Astrocyte (in vitro differentiated cells and primary cell): ENCODE measurements around the gene RABL2A. TPM values are rescaled to one million over a fixed set of nuclear protein-coding genes. Genes with fewer than 3 reads are reported as not detected.
"Not testable (repeated sequence)": the region's sequence is repeated elsewhere in the genome, so short reads cannot be mapped to it uniquely, and the experiment has no call there.

Source experiments
- DNase-seq: peaks from one replicate; pipeline ENCODE4 v3.0.0-alpha.2; 2010; ENCODE audit warnings: low read depth
- FAIRE-seq: peaks from 2 replicates; lab custom pipeline; 2011; peaks lifted over from hg19 to GRCh38; lab: Jason Lieb, UNC
- H2AFZ ChIP-seq: 2 replicates; pipeline ENCODE4 v1.6.0; 2012; ENCODE audit warnings: low read depth, low read length, inconsistent platforms
- H3K27ac ChIP-seq: 2 replicates; pipeline ENCODE4 v1.5.1; 2011; ENCODE audit warnings: low read depth, low read length, inconsistent platforms
- H3K27me3 ChIP-seq: 2 replicates; pipeline ENCODE4 v1.6.0; 2011; ENCODE audit warnings: low read length, inconsistent platforms; ENCODE audit not compliant: insufficient read depth
- H3K36me3 ChIP-seq: 2 replicates; pipeline ENCODE4 v1.5.1; 2011; ENCODE audit warnings: low read length, inconsistent platforms; ENCODE audit not compliant: insufficient read depth
- H3K4me1 ChIP-seq: 2 replicates; pipeline ENCODE4 v1.5.1; 2011; ENCODE audit warnings: low read length, inconsistent platforms; ENCODE audit not compliant: insufficient read depth
- H3K4me2 ChIP-seq: 2 replicates; pipeline ENCODE4 v1.6.0; 2012; ENCODE audit warnings: low read length, inconsistent platforms
- H3K4me3 ChIP-seq: 2 replicates; pipeline ENCODE4 v1.5.1; 2011; ENCODE audit warnings: low read depth, mild to moderate bottlenecking, low read length, inconsistent platforms; ENCODE audit not compliant: insufficient read depth
- H3K79me2 ChIP-seq: 2 replicates; pipeline ENCODE4 v1.6.0; 2012; ENCODE audit warnings: mild to moderate bottlenecking, low read length, inconsistent platforms; ENCODE audit not compliant: insufficient read depth
- H3K9ac ChIP-seq: 2 replicates; pipeline ENCODE4 v1.6.0; 2012; ENCODE audit warnings: mild to moderate bottlenecking, low read length, inconsistent platforms
- H3K9me3 ChIP-seq: 2 replicates; pipeline ENCODE4 v1.5.1; 2012; ENCODE audit warnings: low read depth, mild to moderate bottlenecking, low read length, inconsistent platforms; ENCODE audit not compliant: insufficient read depth
- H4K20me1 ChIP-seq: 2 replicates; pipeline ENCODE4 v1.6.0; 2012; ENCODE audit warnings: low read length, inconsistent platforms; ENCODE audit not compliant: insufficient read depth
- H3K27ac Mint-ChIP-seq: one replicate; pipeline ENCODE4 v1.8.0; 2021; ENCODE audit warnings: mild to moderate bottlenecking, mixed read lengths; ENCODE audit not compliant: unreplicated experiment
- H3K27me3 Mint-ChIP-seq: one replicate; pipeline ENCODE4 v1.8.0; 2021; ENCODE audit warnings: low read depth, mixed read lengths; ENCODE audit not compliant: unreplicated experiment
- H3K36me3 Mint-ChIP-seq: one replicate; pipeline ENCODE4 v1.8.0; 2021; ENCODE audit warnings: low read depth, mixed read lengths; ENCODE audit not compliant: unreplicated experiment
- H3K4me1 Mint-ChIP-seq: one replicate; pipeline ENCODE4 v1.8.0; 2021; ENCODE audit warnings: low read depth, mixed read lengths; ENCODE audit not compliant: unreplicated experiment
- H3K4me3 Mint-ChIP-seq: one replicate; pipeline ENCODE4 v1.8.0; 2021; ENCODE audit warnings: mild to moderate bottlenecking, moderate library complexity, mixed read lengths; ENCODE audit not compliant: unreplicated experiment
- H3K9me3 Mint-ChIP-seq: one replicate; pipeline ENCODE4 v1.8.0; 2021; ENCODE audit warnings: mild to moderate bottlenecking, mixed read lengths; ENCODE audit not compliant: unreplicated experiment
- EZH2 ChIP-seq: IDR thresholded peaks from 2 replicates; pipeline ENCODE4 v1.6.1; 2012; ENCODE audit warnings: mild to moderate bottlenecking, low read length, inconsistent platforms; ENCODE audit not compliant: insufficient read depth
- total RNA-seq: library from RNA; stranded (reverse); gene quantifications from 2 replicates; pipeline ENCODE4 v1.2.1, GENCODE V29; 2021
- TF ChIP-seq, protein P1 (sequence below): IDR thresholded peaks from 2 replicates; pipeline ENCODE4 v1.5.1; 2011; ENCODE audit warnings: low read depth, mild to moderate bottlenecking, inconsistent platforms, low read length, moderate library complexity; ENCODE audit not compliant: insufficient read depth

The RABL2A gene
- total RNA-seq, 1 donor from 2014 or later, result 13.0 TPM

DNA sequence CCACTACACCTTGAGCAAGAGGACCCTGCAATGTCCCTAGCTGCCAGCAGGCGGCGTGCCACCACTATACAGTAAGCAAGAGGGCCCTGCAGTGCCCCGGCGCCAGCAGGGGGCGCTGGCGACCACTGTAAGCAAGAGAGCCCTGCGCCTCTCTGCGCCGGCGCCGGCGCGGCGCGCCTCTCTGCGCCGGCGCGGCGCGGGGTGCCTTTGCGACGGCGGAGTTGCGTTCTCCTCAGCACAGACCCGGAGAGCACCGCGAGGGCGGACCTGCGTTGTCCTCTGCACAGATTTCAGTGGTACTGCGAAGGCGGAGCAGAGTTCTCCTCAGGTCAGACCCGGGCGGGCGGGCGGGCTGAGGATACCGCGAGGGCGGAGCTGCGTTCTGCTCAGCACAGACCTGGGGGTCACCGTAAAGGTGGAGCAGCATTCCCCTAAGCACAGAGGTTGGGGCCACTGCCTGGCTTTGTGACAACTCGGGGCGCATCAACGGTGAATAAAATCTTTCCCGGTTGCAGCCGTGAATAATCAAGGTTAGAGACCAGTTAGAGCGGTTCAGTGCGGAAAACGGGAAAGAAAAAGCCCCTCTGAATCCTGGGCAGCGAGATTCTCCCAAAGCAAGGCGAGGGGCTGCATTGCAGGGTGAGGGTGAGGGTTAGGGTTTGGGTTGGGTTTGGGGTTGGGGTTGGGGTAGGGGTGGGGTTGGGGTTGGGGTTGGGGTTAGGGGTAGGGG lies 24.9 kb upstream of the RABL2A start:
- TF ChIP-seq, protein P1, sequence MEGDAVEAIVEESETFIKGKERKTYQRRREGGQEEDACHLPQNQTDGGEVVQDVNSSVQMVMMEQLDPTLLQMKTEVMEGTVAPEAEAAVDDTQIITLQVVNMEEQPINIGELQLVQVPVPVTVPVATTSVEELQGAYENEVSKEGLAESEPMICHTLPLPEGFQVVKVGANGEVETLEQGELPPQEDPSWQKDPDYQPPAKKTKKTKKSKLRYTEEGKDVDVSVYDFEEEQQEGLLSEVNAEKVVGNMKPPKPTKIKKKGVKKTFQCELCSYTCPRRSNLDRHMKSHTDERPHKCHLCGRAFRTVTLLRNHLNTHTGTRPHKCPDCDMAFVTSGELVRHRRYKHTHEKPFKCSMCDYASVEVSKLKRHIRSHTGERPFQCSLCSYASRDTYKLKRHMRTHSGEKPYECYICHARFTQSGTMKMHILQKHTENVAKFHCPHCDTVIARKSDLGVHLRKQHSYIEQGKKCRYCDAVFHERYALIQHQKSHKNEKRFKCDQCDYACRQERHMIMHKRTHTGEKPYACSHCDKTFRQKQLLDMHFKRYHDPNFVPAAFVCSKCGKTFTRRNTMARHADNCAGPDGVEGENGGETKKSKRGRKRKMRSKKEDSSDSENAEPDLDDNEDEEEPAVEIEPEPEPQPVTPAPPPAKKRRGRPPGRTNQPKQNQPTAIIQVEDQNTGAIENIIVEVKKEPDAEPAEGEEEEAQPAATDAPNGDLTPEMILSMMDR, result peak; percentile 2
- H3K36me3 ChIP-seq, H3K27ac Mint-ChIP-seq, H3K27me3 Mint-ChIP-seq, H4K20me1 ChIP-seq, H3K4me1 Mint-ChIP-seq, H3K4me2 ChIP-seq, H3K79me2 ChIP-seq, H3K9me3 Mint-ChIP-seq, H3K27me3 ChIP-seq, H3K4me3 ChIP-seq, H3K27ac ChIP-seq, H3K9ac ChIP-seq, H3K36me3 Mint-ChIP-seq, H3K9me3 ChIP-seq, H2AFZ ChIP-seq, DNase-seq, H3K4me1 ChIP-seq, FAIRE-seq: not testable (repeated sequence)
- peak overlapping the region; percentile 45 for H3K4me3 Mint-ChIP-seq

- Histone ChIP-seq H3K9me3 (no peaks in the 10 kb centered on the region), H3K27ac (peak overlapping the region; percentile 56), H3K4me2 (peak overlapping the region; percentile 98), H3K4me3 (peak overlapping the region; percentile 63), H3K9ac (peak overlapping the region; percentile 82), H4K20me1 (no peaks in the 10 kb centered on the region), H3K27me3 (no peaks in the 10 kb centered on the region), H3K79me2 (no peaks in the 10 kb centered on the region), H2AFZ (peak overlapping the region; percentile 88), H3K36me3 (no peaks in the 10 kb centered on the region), H3K4me1 (no peaks in the 10 kb centered on the region)
- Mint-ChIP-seq H3K4me3 (peak overlapping the region; percentile 93), H3K27me3 (no peaks in the 10 kb centered on the region), H3K4me1 (no peaks in the 10 kb centered on the region), H3K9me3 (no peaks in the 10 kb centered on the region), H3K27ac (peak overlapping the region; percentile 85), H3K36me3 (no peaks in the 10 kb centered on the region)
- no peak for TF ChIP-seq EZH2
- TF ChIP-seq, protein P1, result no peak
- FAIRE-seq (no peak), DNase-seq (no peak)
These were observed 24.1 kb upstream of the RABL2A start for GRCh38 chr2:113602869-113603466.

- H3K79me2 ChIP-seq, H3K4me1 Mint-ChIP-seq, FAIRE-seq, H3K9me3 Mint-ChIP-seq, H3K27me3 Mint-ChIP-seq, H3K36me3 Mint-ChIP-seq, H3K9me3 ChIP-seq, H3K27me3 ChIP-seq, H3K4me1 ChIP-seq, H3K36me3 ChIP-seq, H4K20me1 ChIP-seq: not testable (repeated sequence)
- Mint-ChIP-seq H3K4me3 (peak overlapping the region; percentile 93), H3K27ac (peak overlapping the region; percentile 85)
- H3K27ac ChIP-seq, result peak overlapping the region; percentile 56
- H3K4me3 ChIP-seq, result peak overlapping the region; percentile 63
- peak; percentile 74 for DNase-seq
- H3K9ac ChIP-seq, result peak overlapping the region; percentile 82
- H2AFZ ChIP-seq, result peak overlapping the region; percentile 88
- peak overlapping the region; percentile 98 for H3K4me2 ChIP-seq
These were observed 23.5 kb upstream of the RABL2A start for GRCh38 chr2:113603467-113604084.
